Measurements from ENCODE around the gene LEP. TPM values are rescaled to one million over a fixed set of nuclear protein-coding genes. Genes with fewer than 3 reads are reported as not detected.

Gene LEP
- total and polyA plus RNA-seq, 9 donors = 0.01 to 0.87 (median 0.15) TPM; not detected in 4

- DNase-seq = no peak
- H3K36me3 ChIP-seq = no peaks in the 10 kb centered on the region
- WGBS, 3 donors = 49 to 53% (median 50%) methylated on average over 7 of the region's 7 CpGs
- TF ChIP-seq, protein P1, sequence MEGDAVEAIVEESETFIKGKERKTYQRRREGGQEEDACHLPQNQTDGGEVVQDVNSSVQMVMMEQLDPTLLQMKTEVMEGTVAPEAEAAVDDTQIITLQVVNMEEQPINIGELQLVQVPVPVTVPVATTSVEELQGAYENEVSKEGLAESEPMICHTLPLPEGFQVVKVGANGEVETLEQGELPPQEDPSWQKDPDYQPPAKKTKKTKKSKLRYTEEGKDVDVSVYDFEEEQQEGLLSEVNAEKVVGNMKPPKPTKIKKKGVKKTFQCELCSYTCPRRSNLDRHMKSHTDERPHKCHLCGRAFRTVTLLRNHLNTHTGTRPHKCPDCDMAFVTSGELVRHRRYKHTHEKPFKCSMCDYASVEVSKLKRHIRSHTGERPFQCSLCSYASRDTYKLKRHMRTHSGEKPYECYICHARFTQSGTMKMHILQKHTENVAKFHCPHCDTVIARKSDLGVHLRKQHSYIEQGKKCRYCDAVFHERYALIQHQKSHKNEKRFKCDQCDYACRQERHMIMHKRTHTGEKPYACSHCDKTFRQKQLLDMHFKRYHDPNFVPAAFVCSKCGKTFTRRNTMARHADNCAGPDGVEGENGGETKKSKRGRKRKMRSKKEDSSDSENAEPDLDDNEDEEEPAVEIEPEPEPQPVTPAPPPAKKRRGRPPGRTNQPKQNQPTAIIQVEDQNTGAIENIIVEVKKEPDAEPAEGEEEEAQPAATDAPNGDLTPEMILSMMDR (IDR thresholded peaks at IDR 0.05) = no peak
- no peak for TF ChIP-seq EP300 (IDR thresholded peaks at IDR 0.05)
- TF ChIP-seq POLR2A (IDR thresholded peaks at IDR 0.05) = no peak
- no peaks in the 10 kb centered on the region for H3K4me1 ChIP-seq (ENCODE audit: insufficient read depth)
- no peak overlapping the region for H3K4me3 ChIP-seq
- no peaks in the 10 kb centered on the region for H3K9me3 ChIP-seq
- H3K27ac ChIP-seq = no peak overlapping the region
- no peaks in the 10 kb centered on the region for H3K27me3 ChIP-seq
- intact Hi-C loops (cut with DNase I) = loop anchor here in 1 of 4 donors (5.0 kb wide), 1 partner anchor 98 kb away; no protein-coding TSS in a partner anchor
Measured at GRCh38 chr7:128299109-128299607, 58.1 kb downstream of the LEP start.

GRCh38 chr7:128302139-128302538 lies 61.1 kb downstream of the LEP start:
- Histone ChIP-seq H3K27me3 (no peaks in the 10 kb centered on the region), H3K27ac (no peak overlapping the region), H3K9me3 (no peaks in the 10 kb centered on the region), H3K4me3 (no peak overlapping the region), H3K4me1 (ENCODE audit: insufficient read depth) (no peaks in the 10 kb centered on the region), H3K36me3 (no peaks in the 10 kb centered on the region)
- TF ChIP-seq EP300 (IDR thresholded peaks at IDR 0.05) (no peak), POLR2A (IDR thresholded peaks at IDR 0.05) (no peak)
- TF ChIP-seq, protein P1 (IDR thresholded peaks at IDR 0.05) = no peak
- WGBS, 3 donors = 41 to 48% (median 44%) methylated on average over 10 of the region's 10 CpGs
- DNase-seq = no peak
- intact Hi-C loops (cut with DNase I) = no loop called here

DNA sequence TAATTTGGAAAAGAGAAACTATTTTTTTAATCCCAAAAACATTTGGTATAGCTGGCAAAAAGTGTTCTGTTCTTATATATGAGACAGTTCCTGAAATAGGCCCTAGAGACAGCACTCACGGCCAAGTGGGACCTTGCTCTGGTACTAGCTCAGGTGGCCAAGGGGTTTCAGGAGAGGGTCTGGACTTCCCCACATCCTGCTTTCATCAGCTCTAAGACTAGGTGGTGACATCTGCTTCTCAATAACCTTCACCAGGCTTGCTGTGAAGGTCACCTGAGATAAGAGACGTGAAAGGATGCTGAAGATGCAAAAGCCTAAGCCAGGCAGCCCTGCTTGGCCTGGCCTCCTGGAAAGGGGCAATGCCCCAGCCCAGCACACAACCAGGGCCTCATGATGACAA lies 62.1 kb downstream of the LEP start:
- Histone ChIP-seq H3K27me3 (no peaks in the 10 kb centered on the region), H3K27ac (no peak overlapping the region), H3K9me3 (no peaks in the 10 kb centered on the region), H3K36me3 (no peaks in the 10 kb centered on the region), H3K4me3 (no peak overlapping the region), H3K4me1 (ENCODE audit: insufficient read depth) (no peaks in the 10 kb centered on the region)
- 78 to 85% (median 81%) methylated on average over 2 of the region's 2 CpGs for WGBS, 3 donors
- TF ChIP-seq, protein P1 (IDR thresholded peaks at IDR 0.05) = no peak
- TF ChIP-seq POLR2A (IDR thresholded peaks at IDR 0.05) (no peak), EP300 (IDR thresholded peaks at IDR 0.05) (no peak)
- intact Hi-C loops (cut with DNase I) = no loop called here
- DNase-seq = no peak

DNA sequence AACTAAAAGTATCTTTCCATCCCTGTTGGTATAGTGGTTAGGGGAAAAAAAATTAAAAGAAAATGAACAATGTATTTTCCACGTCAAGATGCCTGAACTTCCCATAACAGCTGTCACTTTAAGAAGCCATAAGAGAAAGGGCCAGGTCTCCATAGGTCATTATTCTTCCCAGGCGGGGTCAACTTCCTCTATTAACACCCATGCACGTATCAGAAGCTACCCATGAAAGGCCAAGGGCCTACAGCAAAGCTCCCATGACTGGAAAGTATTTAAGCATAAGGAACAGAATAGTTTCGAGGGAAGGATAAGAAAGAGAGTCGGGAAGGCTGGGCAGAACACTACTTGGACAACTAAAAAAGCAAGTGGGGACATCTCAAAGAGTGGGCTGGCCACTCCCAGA lies 62.6 kb downstream of the LEP start:
- TF ChIP-seq EP300 (IDR thresholded peaks at IDR 0.05) (no peak), POLR2A (IDR thresholded peaks at IDR 0.05) (no peak)
- TF ChIP-seq, protein P1 (IDR thresholded peaks at IDR 0.05) = no peak

More for the DNA sequence above, 62.6 kb downstream of the LEP start:
- Histone ChIP-seq H3K4me1 (ENCODE audit: insufficient read depth) (no peaks in the 10 kb centered on the region), H3K9me3 (no peaks in the 10 kb centered on the region), H3K27ac (no peak overlapping the region), H3K27me3 (no peaks in the 10 kb centered on the region), H3K36me3 (no peaks in the 10 kb centered on the region), H3K4me3 (no peak overlapping the region)
- DNase-seq = no peak
- WGBS, 3 donors = 78 to 82% (median 79%) methylated on average over 5 of the region's 5 CpGs
- intact Hi-C loops (cut with DNase I) = no loop called here
